Neural cell (in vitro differentiated cells): ENCODE measurements around the gene FARP1. TPM values are rescaled to one million over a fixed set of nuclear protein-coding genes. Genes with fewer than 3 reads are reported as not detected.

Experiments used
- H2AFZ ChIP-seq: fragments of 200-600, 300-800 bp; sonication (generic), shearing (Covaris generic); 2 replicates; pipeline ENCODE4 v1.6.0; 2014; ENCODE audit warnings: low read depth, mild to moderate bottlenecking, antibody characterized with exemption, low read length, moderate library complexity
- H3F3A ChIP-seq: fragments of 200-600 bp; shearing (Covaris generic); 2 replicates; pipeline ENCODE4 v1.6.1; 2016; ENCODE audit warnings: mild to moderate bottlenecking, moderate library complexity, mixed read lengths, antibody characterized with exemption, low read length; ENCODE audit not compliant: insufficient read depth, poor library complexity, severe bottlenecking
- H3K27ac ChIP-seq: fragments of 200-600, 300-800 bp; sonication (generic), shearing (Covaris generic); 2 replicates; pipeline ENCODE4 v1.5.1; 2014; ENCODE audit warnings: mild to moderate bottlenecking, low read length, moderate library complexity
- H3K27me3 ChIP-seq: fragments of 300-800, 200-600 bp; sonication (generic), shearing (Covaris generic); 2 replicates; pipeline ENCODE4 v1.6.0; 2014; ENCODE audit warnings: mild to moderate bottlenecking, low read depth, low read length, moderate library complexity; ENCODE audit not compliant: insufficient read depth
- H3K36me3 ChIP-seq: fragments of 300-800, 200-600 bp; sonication (generic), shearing (Covaris generic); 2 replicates; pipeline ENCODE4 v1.5.1; 2014; ENCODE audit warnings: mild to moderate bottlenecking, antibody characterized with exemption, low read length, moderate library complexity; ENCODE audit not compliant: insufficient read depth
- H3K4me2 ChIP-seq: fragments of 300-800, 200-600 bp; sonication (generic), shearing (Covaris generic); 2 replicates; pipeline ENCODE4 v1.6.0; 2014; ENCODE audit warnings: mild to moderate bottlenecking, low read length
- H3K4me3 ChIP-seq: fragments of 300-800, 200-600 bp; sonication (generic), shearing (Covaris generic); 2 replicates; pipeline ENCODE4 v1.5.1; 2014; ENCODE audit warnings: mild to moderate bottlenecking, low read length, moderate library complexity
- H3K79me2 ChIP-seq: fragments of 200-600 bp; shearing (Covaris generic); replicated peaks from 2 replicates; pipeline ENCODE4 v1.6.0; 2014; ENCODE audit warnings: mild to moderate bottlenecking, low read length, moderate library complexity; ENCODE audit not compliant: insufficient read depth
- H3K9ac ChIP-seq: fragments of 300-800, 200-600 bp; sonication (generic), shearing (Covaris generic); 2 replicates; pipeline ENCODE4 v1.6.1; 2016; ENCODE audit warnings: mild to moderate bottlenecking, low read length, mixed read lengths
- H3K9me2 ChIP-seq: fragments of 200-600 bp; shearing (Covaris generic); 2 replicates; pipeline ENCODE4 v1.6.1; 2016; ENCODE audit warnings: mild to moderate bottlenecking, low read length, mixed read lengths; ENCODE audit not compliant: insufficient read depth
- H3K9me3 ChIP-seq: fragments of 200-600, 300-800 bp; sonication (generic), shearing (Covaris generic); 2 replicates; pipeline ENCODE4 v1.6.1; 2016; ENCODE audit warnings: mild to moderate bottlenecking, mixed run types, low read length, moderate library complexity, mixed read lengths
- H4K20me1 ChIP-seq: fragments of 200-600 bp; shearing (Covaris generic); 2 replicates; pipeline ENCODE4 v1.6.1; 2016; ENCODE audit warnings: mild to moderate bottlenecking, mixed run types; ENCODE audit not compliant: insufficient read depth
- CTCF ChIP-seq: fragments of 450-650 bp; IDR thresholded peaks from 2 replicates; pipeline ENCODE4 v1.5.1; 2014; ENCODE audit warnings: antibody characterized with exemption, mild to moderate bottlenecking, moderate library complexity; ENCODE audit not compliant: poor library complexity, severe bottlenecking
- EP300 ChIP-seq: fragments of 450-650 bp; conservative IDR thresholded peaks from 2 replicates; pipeline ENCODE4 v1.6.1; 2014; ENCODE audit warnings: antibody characterized with exemption, mild to moderate bottlenecking, moderate library complexity; ENCODE audit not compliant: poor library complexity, severe bottlenecking
- EZH2 ChIP-seq: fragments of 200-600, 300-800 bp; shearing (Covaris generic), sonication (generic); IDR thresholded peaks from 2 replicates; pipeline ENCODE4 v1.6.1; 2014; ENCODE audit warnings: antibody characterized with exemption, low read length, borderline replicate concordance, mild to moderate bottlenecking; ENCODE audit not compliant: insufficient read depth, poor library complexity, severe bottlenecking
- MXI1 ChIP-seq: fragments of 450-650 bp; conservative IDR thresholded peaks from 2 replicates; pipeline ENCODE4 v1.6.1; 2014; ENCODE audit warnings: antibody characterized with exemption, mild to moderate bottlenecking; ENCODE audit not compliant: poor library complexity, severe bottlenecking
- POLR2AphosphoS5 ChIP-seq: IDR thresholded peaks from 2 replicates; pipeline ENCODE4 v1.6.1; 2012
- RAD21 ChIP-seq: fragments of 450-650 bp; conservative IDR thresholded peaks from 2 replicates; pipeline ENCODE4 v1.6.1; 2014; ENCODE audit warnings: antibody characterized with exemption, mild to moderate bottlenecking, moderate library complexity
- REST ChIP-seq: IDR thresholded peaks from 2 replicates; pipeline ENCODE4 v1.6.1; 2012; ENCODE audit warnings: borderline replicate concordance
- SMC3 ChIP-seq: fragments of 450-650 bp; conservative IDR thresholded peaks from 2 replicates; pipeline ENCODE4 v1.6.1; 2014; ENCODE audit warnings: antibody characterized with exemption, mild to moderate bottlenecking, moderate library complexity; ENCODE audit not compliant: poor library complexity
- TAF1 ChIP-seq: IDR thresholded peaks from 2 replicates; pipeline ENCODE4 v1.6.1; 2012; ENCODE audit warnings: low read depth
- polyA plus RNA-seq: library from polyadenylated mRNA; depleted of rRNA; stranded (reverse); fragments of >200 nt; gene quantifications from 2 replicates; pipeline ENCODE4 v1.2.3, GENCODE V29; 2014

FARP1 gene
- polyA plus RNA-seq, 1 donor from 2014 or later = 19.7 TPM

GRCh38 chr13:98466634-98467236 is 323.8 kb downstream of the FARP1 start:
- Histone ChIP-seq H3F3A (no peaks in the 10 kb centered on the region), H2AFZ (no peak overlapping the region), H4K20me1 (no peaks in the 10 kb centered on the region), H3K4me3 (no peak overlapping the region), H3K9ac (no peak overlapping the region), H3K79me2 (no peaks in the 10 kb centered on the region), H3K9me2 (no peaks in the 10 kb centered on the region), H3K36me3 (no peaks in the 10 kb centered on the region), H3K27me3 (no peaks in the 10 kb centered on the region), H3K4me2 (no peak overlapping the region), H3K9me3 (no peaks in the 10 kb centered on the region), H3K27ac (no peak overlapping the region)
- TF ChIP-seq TAF1 (no peak), RAD21 (no peak), POLR2AphosphoS5 (no peak), SMC3 (no peak), REST (no peak), MXI1 (no peak), EP300 (no peak), CTCF (no peak)

DNA sequence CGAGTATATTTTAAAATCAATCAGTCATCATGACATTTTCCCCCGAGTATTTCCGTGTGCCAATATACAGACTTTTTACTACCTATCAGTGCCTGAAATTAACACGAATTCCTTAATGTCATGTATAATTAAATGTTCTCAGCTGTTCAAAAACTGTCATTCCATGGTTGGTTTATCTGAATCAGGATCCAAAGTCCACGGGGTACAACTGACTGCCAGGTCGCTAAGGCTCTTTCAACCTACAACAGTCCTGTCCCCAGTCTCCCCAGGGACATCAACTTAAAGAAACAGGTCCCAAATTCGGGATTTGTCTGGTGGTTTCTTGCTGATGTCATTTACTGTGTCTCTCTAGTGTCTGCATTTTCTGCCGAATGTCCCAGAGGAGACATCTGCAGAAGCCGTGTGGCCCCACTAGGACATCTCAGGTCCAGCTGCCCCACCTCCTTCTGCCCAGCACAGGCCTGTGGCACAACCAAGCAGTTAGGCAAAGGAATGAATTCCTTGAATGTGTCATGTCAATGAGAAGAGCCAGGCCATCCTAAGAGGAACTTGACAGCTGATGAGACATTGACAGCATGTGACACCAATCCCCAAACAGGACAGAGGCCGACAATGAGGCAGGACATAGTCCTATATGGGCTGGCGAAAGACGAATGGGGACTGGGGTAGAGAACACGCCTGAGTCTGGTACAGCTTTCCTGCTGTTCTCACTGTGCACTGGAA is 324.5 kb downstream of the FARP1 start:
- Histone ChIP-seq H2AFZ (no peak overlapping the region), H3K9me3 (no peaks in the 10 kb centered on the region), H3K27ac (no peak overlapping the region), H3K27me3 (no peaks in the 10 kb centered on the region), H3K36me3 (no peaks in the 10 kb centered on the region), H4K20me1 (no peaks in the 10 kb centered on the region), H3K4me3 (no peak overlapping the region), H3K79me2 (no peaks in the 10 kb centered on the region), H3F3A (no peaks in the 10 kb centered on the region), H3K4me2 (no peak overlapping the region), H3K9me2 (no peaks in the 10 kb centered on the region), H3K9ac (no peak overlapping the region)
- TF ChIP-seq REST = no peak
- no peak for TF ChIP-seq EZH2
- TF ChIP-seq RAD21 = no peak
- no peak for TF ChIP-seq EP300
- TF ChIP-seq CTCF = no peak
- TF ChIP-seq MXI1 = no peak
